ACHN (cell line): ENCODE measurements around the gene IL7R.

Experiments used
- DNase-seq: peaks from one replicate; pipeline ENCODE4 v3.0.0-alpha.2; 2015
- in situ Hi-C: cut with HindIII; loops from 2 replicates; pipeline ENCODE4 v1.10.0; 2017; ENCODE audit warnings: low sequenced_read_pairs, low pct_ligation_motif_present, low pct_unique_long_range_greater_than_20kb

The IL7R gene

GRCh38 chr5:35862126-35862525 is 5.4 kb downstream of the IL7R start:
- in situ Hi-C loops, result no loop called here

GRCh38 chr5:35863159-35863558 is 6.5 kb downstream of the IL7R start:
- in situ Hi-C loops, result no loop called here
- DNase-seq, result no peak

More at GRCh38 chr5:35862126-35862525, 5.4 kb downstream of the IL7R start:
- DNase-seq, result no peak

- in situ Hi-C loops, result no loop called here
- DNase-seq, result no peak
Observed at GRCh38 chr5:35867998-35868397, 11.3 kb downstream of the IL7R start.

GRCh38 chr5:35869685-35870277 is 13.1 kb downstream of the IL7R start:
- no peak for DNase-seq

GRCh38 chr5:35870605-35871004 is 13.9 kb downstream of the IL7R start:
- in situ Hi-C loops, result no loop called here

More at GRCh38 chr5:35869685-35870277, 13.1 kb downstream of the IL7R start:
- in situ Hi-C loops, result no loop called here

GRCh38 chr5:35876454-35876853 is 19.8 kb downstream of the IL7R start:
- in situ Hi-C loops, result no loop called here

More at GRCh38 chr5:35870605-35871004, 13.9 kb downstream of the IL7R start:
- no peak for DNase-seq

GRCh38 chr5:35876922-35877321 is 20.2 kb downstream of the IL7R start:
- peak; percentile 3 for DNase-seq
- in situ Hi-C loops, result no loop called here

More at GRCh38 chr5:35876454-35876853, 19.8 kb downstream of the IL7R start:
- DNase-seq, result no peak

- no peak for DNase-seq
- in situ Hi-C loops, result no loop called here
Observed at GRCh38 chr5:35877655-35878054, 21.0 kb downstream of the IL7R start.

GRCh38 chr5:35878079-35878478 is 21.4 kb downstream of the IL7R start:
- no peak for DNase-seq
- in situ Hi-C loops, result no loop called here

GRCh38 chr5:35879096-35879495 is 22.4 kb downstream of the IL7R start:
- in situ Hi-C loops, result no loop called here
- no peak for DNase-seq

GRCh38 chr5:35879649-35880048 is 23.0 kb downstream of the IL7R start:
- DNase-seq, result no peak
- in situ Hi-C loops, result no loop called here

GRCh38 chr5:35880156-35880555 is 23.5 kb downstream of the IL7R start:
- no peak for DNase-seq

GRCh38 chr5:35881758-35882157 is 25.1 kb downstream of the IL7R start:
- in situ Hi-C loops, result no loop called here
- DNase-seq, result no peak

More at GRCh38 chr5:35880156-35880555, 23.5 kb downstream of the IL7R start:
- in situ Hi-C loops, result no loop called here

- in situ Hi-C loops, result no loop called here
- DNase-seq, result peak; percentile 55
Observed at GRCh38 chr5:35884191-35884769, 27.6 kb downstream of the IL7R start.

- in situ Hi-C loops, result no loop called here
Observed at GRCh38 chr5:35884773-35885172, 28.1 kb downstream of the IL7R start.

GRCh38 chr5:35886381-35886780 is 29.7 kb downstream of the IL7R start:
- no peak for DNase-seq
- in situ Hi-C loops, result no loop called here

More at GRCh38 chr5:35884773-35885172, 28.1 kb downstream of the IL7R start:
- no peak for DNase-seq

GRCh38 chr5:35887321-35888100 is 30.8 kb downstream of the IL7R start:
- in situ Hi-C loops, result no loop called here
- no peak for DNase-seq

- in situ Hi-C loops, result no loop called here
- DNase-seq, result no peak
Observed at GRCh38 chr5:35890021-35891020, 33.6 kb downstream of the IL7R start.
